Measurements from ENCODE around the gene ANKRD44.

The ANKRD44 gene

GRCh38 chr2:197170208-197170607 is 140.4 kb downstream of the ANKRD44 start:
- DNase-seq = no peak

- DNase-seq = peak; percentile 49
Observed at GRCh38 chr2:197168705-197169104, 141.9 kb downstream of the ANKRD44 start.

- DNase-seq = no peak
Observed at GRCh38 chr2:197167608-197168314, 142.8 kb downstream of the ANKRD44 start.

GRCh38 chr2:197165020-197165419 is 145.6 kb downstream of the ANKRD44 start:
- no peak for DNase-seq

- no peak for DNase-seq
Observed at GRCh38 chr2:197164141-197164754, 146.3 kb downstream of the ANKRD44 start.

GRCh38 chr2:197163712-197164140 is 146.9 kb downstream of the ANKRD44 start:
- no peak for DNase-seq

- no peak for DNase-seq
Observed at GRCh38 chr2:197161774-197162173, 148.8 kb downstream of the ANKRD44 start.

GRCh38 chr2:197159661-197160211 is 150.8 kb downstream of the ANKRD44 start:
- DNase-seq = peak; percentile 31

GRCh38 chr2:197158591-197159550 is 151.7 kb downstream of the ANKRD44 start:
- no peak for DNase-seq

GRCh38 chr2:197157879-197158537 is 152.6 kb downstream of the ANKRD44 start:
- no peak for DNase-seq

GRCh38 chr2:197156771-197157170 is 153.8 kb downstream of the ANKRD44 start:
- DNase-seq = no peak

GRCh38 chr2:197152451-197153228 is 157.9 kb downstream of the ANKRD44 start:
- peak; percentile 25 for DNase-seq

- DNase-seq = no peak
Observed at GRCh38 chr2:197149546-197149945, 161.0 kb downstream of the ANKRD44 start.

- DNase-seq = no peak
Observed at GRCh38 chr2:197148401-197148800, 162.2 kb downstream of the ANKRD44 start.

GRCh38 chr2:197147942-197148341 is 162.6 kb downstream of the ANKRD44 start:
- no peak for DNase-seq

- DNase-seq = no peak
Observed at GRCh38 chr2:197146995-197147394, 163.6 kb downstream of the ANKRD44 start.

- peak; percentile 54 for DNase-seq
Observed at GRCh38 chr2:197145471-197146056, 165.0 kb downstream of the ANKRD44 start.

- DNase-seq = no peak
Observed at GRCh38 chr2:197144183-197144582, 166.4 kb downstream of the ANKRD44 start.

GRCh38 chr2:197141702-197142473 is 168.7 kb downstream of the ANKRD44 start:
- no peak for DNase-seq

- DNase-seq = no peak
Observed at GRCh38 chr2:197140045-197140444, 170.5 kb downstream of the ANKRD44 start.

Measured in central memory CD4-positive, alpha-beta T cell (primary cell).